ENCODE results near the gene KLK1. TPM values are rescaled to one million over a fixed set of nuclear protein-coding genes. Genes with fewer than 3 reads are reported as not detected.

Gene KLK1
- total RNA-seq, 1 experiment from 2014 or later = not detected

- no peak overlapping the region for H3K27ac ChIP-seq (ENCODE audit: low read depth, low read length, poor library complexity, severe bottlenecking)
- POLR2A ChIA-PET (ENCODE audit: low non-redundant PET) = no interaction called here
- peaks cover 3% of the 10 kb centered on the region for H3K27me3 ChIP-seq (replicated peaks; ENCODE audit: insufficient read depth, low read depth, low read length, poor library complexity)
- DNase-seq (ENCODE audit: low spot score) = no peak
- no peaks in the 10 kb centered on the region for H3K4me1 ChIP-seq (ENCODE audit: insufficient read depth, low read length, poor library complexity, severe bottlenecking)
- BruUV-seq (replicated peaks) = no TSS peak
- H3K9me3 ChIP-seq (ENCODE audit: low read depth, low read length, poor library complexity, severe bottlenecking) = no peaks in the 10 kb centered on the region
- TF ChIP-seq EZH2 (IDR thresholded peaks at IDR 0.05; ENCODE audit: borderline replicate concordance, low read depth, low read length, poor library complexity, severe bottlenecking) (no peak), CTCF (conservative IDR thresholded peaks at IDR 0.05; ENCODE audit: low read depth, low read length) (no peak)
- H3K4me3 ChIP-seq (ENCODE audit: low read depth, low read length, poor library complexity, severe bottlenecking) = no peak overlapping the region
- intact Hi-C loops (cut with micrococcal nuclease; ENCODE audit: unreplicated experiment) = no loop called here
- no peaks in the 10 kb centered on the region for H3K36me3 ChIP-seq (ENCODE audit: insufficient read depth, low read length, poor library complexity, severe bottlenecking)
- CTCF ChIA-PET = no interaction called here
These were observed 6.2 kb upstream of the KLK1 start for GRCh38 chr19:50829801-50830200.

GRCh38 chr19:50827476-50827875, 3.9 kb upstream of the KLK1 start:
- no peaks in the 10 kb centered on the region for H3K36me3 ChIP-seq (ENCODE audit: insufficient read depth, low read length, poor library complexity, severe bottlenecking)
- DNase-seq (ENCODE audit: low spot score) = no peak
- no TSS peak for BruUV-seq (replicated peaks)
- intact Hi-C loops (cut with micrococcal nuclease; ENCODE audit: unreplicated experiment) = no loop called here
- ChIA-PET CTCF (no interaction called here), POLR2A (ENCODE audit: low non-redundant PET) (no interaction called here)
- TF ChIP-seq EZH2 (IDR thresholded peaks at IDR 0.05; ENCODE audit: borderline replicate concordance, low read depth, low read length, poor library complexity, severe bottlenecking) (no peak), CTCF (conservative IDR thresholded peaks at IDR 0.05; ENCODE audit: low read depth, low read length) (no peak)
- no peak overlapping the region for H3K27ac ChIP-seq (ENCODE audit: low read depth, low read length, poor library complexity, severe bottlenecking)
- H3K9me3 ChIP-seq (ENCODE audit: low read depth, low read length, poor library complexity, severe bottlenecking) = no peaks in the 10 kb centered on the region
- H3K4me1 ChIP-seq (ENCODE audit: insufficient read depth, low read length, poor library complexity, severe bottlenecking) = no peaks in the 10 kb centered on the region
- H3K27me3 ChIP-seq (replicated peaks; ENCODE audit: insufficient read depth, low read depth, low read length, poor library complexity) = peaks cover 9% of the 10 kb centered on the region
- no peak overlapping the region for H3K4me3 ChIP-seq (ENCODE audit: low read depth, low read length, poor library complexity, severe bottlenecking)

GRCh38 chr19:50826492-50827240, 3.1 kb upstream of the KLK1 start:
- H3K27me3 ChIP-seq (replicated peaks; ENCODE audit: insufficient read depth, low read depth, low read length, poor library complexity) = peaks cover 10% of the 10 kb centered on the region
- H3K36me3 ChIP-seq (ENCODE audit: insufficient read depth, low read length, poor library complexity, severe bottlenecking) = no peaks in the 10 kb centered on the region
- DNase-seq (ENCODE audit: low spot score) = no peak
- H3K4me1 ChIP-seq (ENCODE audit: insufficient read depth, low read length, poor library complexity, severe bottlenecking) = no peaks in the 10 kb centered on the region
- POLR2A ChIA-PET (ENCODE audit: low non-redundant PET) = no interaction called here
- H3K4me3 ChIP-seq (ENCODE audit: low read depth, low read length, poor library complexity, severe bottlenecking) = no peak overlapping the region
- BruUV-seq (replicated peaks) = no TSS peak
- H3K9me3 ChIP-seq (ENCODE audit: low read depth, low read length, poor library complexity, severe bottlenecking) = no peaks in the 10 kb centered on the region
- H3K27ac ChIP-seq (ENCODE audit: low read depth, low read length, poor library complexity, severe bottlenecking) = no peak overlapping the region
- intact Hi-C loops (cut with micrococcal nuclease; ENCODE audit: unreplicated experiment) = no loop called here
- TF ChIP-seq CTCF (conservative IDR thresholded peaks at IDR 0.05; ENCODE audit: low read depth, low read length) = no peak
- no peak for TF ChIP-seq EZH2 (IDR thresholded peaks at IDR 0.05; ENCODE audit: borderline replicate concordance, low read depth, low read length, poor library complexity, severe bottlenecking)
- CTCF ChIA-PET = no interaction called here
